IPS-15b (cell line): ENCODE data around the gene TAS1R3.

Experiments used
- H3K27me3 ChIP-seq: one replicate; pipeline ENCODE4 v1.6.1; 2013; ENCODE audit warnings: low read length; ENCODE audit not compliant: control insufficient read depth, insufficient read depth
- H3K36me3 ChIP-seq: one replicate; pipeline ENCODE4 v1.6.1; 2013; ENCODE audit warnings: low read length; ENCODE audit not compliant: control insufficient read depth, insufficient read depth
- H3K4me1 ChIP-seq: one replicate; pipeline ENCODE4 v1.6.1; 2013; ENCODE audit warnings: mild to moderate bottlenecking, low read length; ENCODE audit not compliant: control insufficient read depth, insufficient read depth
- H3K4me3 ChIP-seq: one replicate; pipeline ENCODE4 v1.5.1; 2013; ENCODE audit warnings: low read depth, low read length
- H3K9ac ChIP-seq: one replicate; pipeline ENCODE4 v1.6.1; 2013; ENCODE audit warnings: low read depth, mild to moderate bottlenecking, low read length
- H3K9me3 ChIP-seq: one replicate; pipeline ENCODE4 v1.6.1; 2013; ENCODE audit warnings: mild to moderate bottlenecking, low read length; ENCODE audit not compliant: control insufficient read depth, insufficient read depth

TAS1R3 gene

DNA sequence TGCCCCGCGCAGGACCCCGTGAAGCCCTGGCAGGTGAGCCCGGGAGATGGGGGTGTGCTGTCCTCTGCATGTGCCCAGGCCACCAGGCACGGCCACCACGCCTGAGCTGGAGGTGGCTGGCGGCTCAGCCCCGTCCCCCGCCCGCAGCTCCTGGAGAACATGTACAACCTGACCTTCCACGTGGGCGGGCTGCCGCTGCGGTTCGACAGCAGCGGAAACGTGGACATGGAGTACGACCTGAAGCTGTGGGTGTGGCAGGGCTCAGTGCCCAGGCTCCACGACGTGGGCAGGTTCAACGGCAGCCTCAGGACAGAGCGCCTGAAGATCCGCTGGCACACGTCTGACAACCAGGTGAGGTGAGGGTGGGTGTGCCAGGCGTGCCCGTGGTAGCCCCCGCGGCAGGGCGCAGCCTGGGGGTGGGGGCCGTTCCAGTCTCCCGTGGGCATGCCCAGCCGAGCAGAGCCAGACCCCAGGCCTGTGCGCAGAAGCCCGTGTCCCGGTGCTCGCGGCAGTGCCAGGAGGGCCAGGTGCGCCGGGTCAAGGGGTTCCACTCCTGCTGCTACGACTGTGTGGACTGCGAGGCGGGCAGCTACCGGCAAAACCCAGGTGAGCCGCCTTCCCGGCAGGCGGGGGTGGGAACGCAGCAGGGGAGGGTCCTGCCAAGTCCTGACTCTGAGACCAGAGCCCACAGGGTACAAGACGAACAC, 1.8 kb downstream of the TAS1R3 start:
- peaks cover 13% of the 10 kb centered on the region for H3K36me3 ChIP-seq
- H3K9me3 ChIP-seq = no peaks in the 10 kb centered on the region
- H3K4me1 ChIP-seq = no peaks in the 10 kb centered on the region
- H3K4me3 ChIP-seq = no peak overlapping the region
- no peak overlapping the region for H3K9ac ChIP-seq
- no peaks in the 10 kb centered on the region for H3K27me3 ChIP-seq

DNA sequence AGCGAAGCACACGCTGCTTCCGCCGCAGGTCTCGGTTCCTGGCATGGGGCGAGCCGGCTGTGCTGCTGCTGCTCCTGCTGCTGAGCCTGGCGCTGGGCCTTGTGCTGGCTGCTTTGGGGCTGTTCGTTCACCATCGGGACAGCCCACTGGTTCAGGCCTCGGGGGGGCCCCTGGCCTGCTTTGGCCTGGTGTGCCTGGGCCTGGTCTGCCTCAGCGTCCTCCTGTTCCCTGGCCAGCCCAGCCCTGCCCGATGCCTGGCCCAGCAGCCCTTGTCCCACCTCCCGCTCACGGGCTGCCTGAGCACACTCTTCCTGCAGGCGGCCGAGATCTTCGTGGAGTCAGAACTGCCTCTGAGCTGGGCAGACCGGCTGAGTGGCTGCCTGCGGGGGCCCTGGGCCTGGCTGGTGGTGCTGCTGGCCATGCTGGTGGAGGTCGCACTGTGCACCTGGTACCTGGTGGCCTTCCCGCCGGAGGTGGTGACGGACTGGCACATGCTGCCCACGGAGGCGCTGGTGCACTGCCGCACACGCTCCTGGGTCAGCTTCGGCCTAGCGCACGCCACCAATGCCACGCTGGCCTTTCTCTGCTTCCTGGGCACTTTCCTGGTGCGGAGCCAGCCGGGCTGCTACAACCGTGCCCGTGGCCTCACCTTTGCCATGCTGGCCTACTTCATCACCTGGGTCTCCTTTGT, 2.6 kb downstream of the TAS1R3 start:
- Histone ChIP-seq H3K27me3 (no peaks in the 10 kb centered on the region), H3K36me3 (peaks cover 19% of the 10 kb centered on the region), H3K4me1 (no peaks in the 10 kb centered on the region), H3K9me3 (no peaks in the 10 kb centered on the region), H3K9ac (no peak overlapping the region), H3K4me3 (no peak overlapping the region)

DNA sequence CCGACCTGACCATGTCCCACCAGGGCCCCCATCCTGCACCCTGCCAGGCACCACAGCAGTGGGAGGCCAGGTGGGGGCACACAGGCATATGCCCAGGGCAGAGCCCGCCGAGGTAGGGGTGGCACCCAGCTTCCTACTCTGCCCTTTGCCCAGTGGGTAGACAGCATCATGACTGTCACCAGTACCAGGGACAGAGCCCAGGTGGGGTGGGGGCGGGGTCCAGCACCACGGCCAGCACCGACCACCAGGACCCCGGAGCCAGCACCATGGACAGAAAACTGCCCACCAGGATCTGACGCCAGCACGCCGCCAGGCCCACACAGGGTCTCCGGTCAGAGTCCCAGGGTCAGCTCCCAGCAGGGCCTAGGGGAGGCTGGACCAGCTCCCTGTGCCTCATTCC, 3.8 kb downstream of the TAS1R3 start:
- Histone ChIP-seq H3K9ac (no peak overlapping the region), H3K27me3 (no peaks in the 10 kb centered on the region), H3K4me3 (no peak overlapping the region), H3K4me1 (no peaks in the 10 kb centered on the region), H3K36me3 (peaks cover 24% of the 10 kb centered on the region), H3K9me3 (no peaks in the 10 kb centered on the region)

DNA sequence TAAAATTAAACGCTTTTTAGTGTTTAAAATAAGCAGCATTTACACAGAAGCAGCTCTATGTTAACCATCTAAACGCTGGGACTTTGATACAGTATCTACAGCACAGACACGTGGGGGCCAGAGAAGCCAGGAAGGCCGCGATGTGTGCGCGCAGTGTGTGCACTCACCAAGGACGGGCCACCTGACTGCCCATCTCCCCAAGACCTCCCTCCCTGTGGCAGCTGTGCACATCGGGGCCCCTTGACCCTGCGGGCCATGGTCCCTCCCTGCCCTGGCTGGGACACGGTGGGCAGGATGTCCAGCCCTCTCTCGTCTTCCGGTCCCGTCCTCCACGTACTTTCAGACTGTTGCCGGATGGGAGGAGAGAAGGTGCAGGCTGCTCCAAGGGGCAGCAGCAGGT, 4.2 kb downstream of the TAS1R3 start:
- no peak overlapping the region for H3K9ac ChIP-seq
- peaks cover 24% of the 10 kb centered on the region for H3K36me3 ChIP-seq
- H3K27me3 ChIP-seq = no peaks in the 10 kb centered on the region
- no peak overlapping the region for H3K4me3 ChIP-seq
- H3K4me1 ChIP-seq = no peaks in the 10 kb centered on the region
- H3K9me3 ChIP-seq = no peaks in the 10 kb centered on the region

DNA sequence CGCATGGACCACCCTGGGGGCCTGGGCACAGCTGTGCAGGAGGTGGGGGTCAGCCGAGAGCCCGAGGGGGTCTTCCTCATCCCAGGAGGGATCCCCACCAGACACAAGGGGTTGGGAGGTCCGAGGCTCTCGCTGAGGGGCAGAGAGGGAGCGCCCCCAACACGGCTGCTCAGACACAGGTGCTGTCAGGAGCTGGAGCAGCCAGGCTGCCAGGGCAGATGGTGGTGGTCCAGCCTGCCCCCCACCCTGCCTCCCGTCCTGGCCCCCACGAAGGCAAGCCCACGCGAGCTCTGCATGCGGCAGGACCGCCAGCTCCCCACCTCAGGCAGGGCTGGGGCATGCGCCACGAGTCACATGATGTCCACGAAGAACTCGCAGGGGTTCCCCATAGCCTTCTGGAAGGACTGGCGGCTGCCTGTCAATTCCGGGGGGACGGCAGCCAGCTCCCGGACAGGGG, 4.7 kb downstream of the TAS1R3 start:
- Histone ChIP-seq H3K9me3 (no peaks in the 10 kb centered on the region), H3K36me3 (peaks cover 28% of the 10 kb centered on the region), H3K4me1 (no peaks in the 10 kb centered on the region), H3K9ac (no peak overlapping the region), H3K4me3 (no peak overlapping the region), H3K27me3 (no peaks in the 10 kb centered on the region)

DNA sequence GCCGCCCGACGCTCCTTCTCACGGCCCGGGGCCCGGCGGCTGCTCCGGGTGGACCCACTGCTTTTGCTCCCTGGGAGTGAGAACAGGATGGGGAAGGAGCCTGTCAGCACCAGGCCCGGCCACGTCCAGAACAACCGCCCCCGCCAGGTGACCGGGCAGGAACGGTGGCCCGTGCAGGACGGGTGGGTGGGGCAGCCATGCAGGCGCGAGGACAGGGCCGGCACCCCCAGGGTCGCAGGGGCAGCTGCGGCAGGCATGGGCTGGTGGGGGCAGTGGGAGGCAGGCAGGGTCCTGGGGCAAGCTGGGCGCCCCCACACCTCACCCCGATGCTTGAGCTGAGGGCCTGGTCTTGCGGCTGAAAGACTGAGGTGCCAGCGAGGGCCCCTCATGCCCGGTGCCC, 5.4 kb downstream of the TAS1R3 start:
- H3K4me1 ChIP-seq = no peaks in the 10 kb centered on the region
- no peaks in the 10 kb centered on the region for H3K9me3 ChIP-seq
- no peak overlapping the region for H3K4me3 ChIP-seq
- H3K9ac ChIP-seq = no peak overlapping the region
- peaks cover 34% of the 10 kb centered on the region for H3K36me3 ChIP-seq
- H3K27me3 ChIP-seq = no peaks in the 10 kb centered on the region

DNA sequence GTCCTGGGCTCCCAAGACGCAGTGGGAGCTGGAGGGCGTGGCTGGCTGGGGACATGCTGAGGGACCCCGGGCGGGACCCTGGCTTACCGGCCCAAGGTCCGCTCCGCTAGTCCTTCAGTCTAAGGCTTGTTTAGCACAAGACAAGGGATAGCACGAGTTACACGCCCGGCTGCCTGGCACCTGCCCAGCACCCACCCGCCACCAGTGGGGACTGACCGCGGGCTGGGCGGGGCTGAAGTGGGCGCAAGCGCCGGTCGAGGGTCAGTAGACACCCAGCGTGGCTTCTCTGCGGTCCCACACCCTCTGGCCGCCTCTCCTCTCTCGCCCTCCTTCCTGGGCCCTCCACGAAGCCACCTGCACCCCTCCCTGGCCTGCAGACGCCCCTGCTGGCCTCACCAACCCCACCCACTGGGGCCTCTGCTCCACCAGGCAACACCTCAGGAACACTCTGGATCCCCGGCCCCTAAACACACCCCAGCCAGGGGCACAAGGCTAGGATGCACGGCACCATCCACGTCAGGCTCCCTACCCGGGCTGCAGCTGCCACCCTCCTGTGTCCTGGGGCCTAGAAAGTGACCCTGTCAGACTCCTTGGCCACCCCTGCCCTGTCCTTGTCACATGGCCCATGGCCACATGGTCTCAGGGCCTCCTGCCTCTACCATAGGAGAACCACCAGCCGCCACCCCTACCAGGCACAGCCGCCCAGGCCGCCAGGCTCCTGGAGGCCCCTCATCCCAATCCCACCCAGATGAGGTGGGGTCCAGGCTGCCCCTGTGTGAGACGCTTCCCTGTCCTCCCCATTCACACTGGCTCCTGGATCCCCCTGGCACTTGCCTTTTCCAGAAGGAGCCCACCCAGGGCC, 6.1 kb downstream of the TAS1R3 start:
- H3K4me1 ChIP-seq = no peaks in the 10 kb centered on the region
- no peaks in the 10 kb centered on the region for H3K9me3 ChIP-seq
- no peak overlapping the region for H3K4me3 ChIP-seq
- H3K9ac ChIP-seq = no peak overlapping the region
- peaks cover 36% of the 10 kb centered on the region for H3K36me3 ChIP-seq
- H3K27me3 ChIP-seq = no peaks in the 10 kb centered on the region

DNA sequence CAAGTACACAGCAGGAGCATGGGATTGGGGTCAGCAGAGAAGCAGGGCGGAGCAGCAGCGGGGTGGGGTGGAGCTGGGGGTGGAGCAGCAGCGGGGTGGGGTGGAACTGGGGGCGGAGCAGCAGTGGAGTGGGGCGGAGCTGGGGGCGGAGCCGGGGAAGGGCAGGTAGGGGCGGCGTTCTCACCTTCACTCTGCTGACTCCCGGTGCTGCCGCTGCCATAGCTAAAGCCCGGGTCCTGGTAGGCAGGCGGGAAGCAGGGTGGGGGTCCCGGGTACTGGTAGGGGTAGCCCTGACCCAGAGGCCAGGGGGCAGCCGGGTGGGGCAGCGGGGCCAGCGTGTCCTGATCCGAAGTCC, 6.7 kb downstream of the TAS1R3 start:
- H3K9me3 ChIP-seq = no peaks in the 10 kb centered on the region
- H3K27me3 ChIP-seq = no peaks in the 10 kb centered on the region
- H3K4me3 ChIP-seq = no peak overlapping the region
- H3K4me1 ChIP-seq = no peaks in the 10 kb centered on the region
- H3K9ac ChIP-seq = no peak overlapping the region
- peaks cover 36% of the 10 kb centered on the region for H3K36me3 ChIP-seq

DNA sequence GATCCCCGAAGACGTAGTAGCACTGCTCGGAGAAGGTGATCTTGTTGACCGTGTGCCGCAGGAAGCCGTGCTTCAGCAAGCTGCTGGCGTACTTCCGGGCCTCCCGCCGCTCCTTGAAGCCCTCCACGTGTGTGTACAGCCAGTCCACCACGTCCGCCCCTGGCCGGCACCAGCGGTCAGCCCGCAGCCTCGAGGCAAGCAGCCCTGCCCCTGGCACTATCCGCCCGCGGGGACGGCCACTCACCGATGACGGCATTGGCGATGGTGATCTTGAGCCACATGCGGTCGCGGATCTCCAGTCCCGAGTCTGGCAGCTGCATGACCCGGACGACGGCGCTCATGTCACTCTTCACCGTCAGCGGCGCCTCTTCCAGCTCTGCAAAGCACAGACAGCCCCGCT, 7.2 kb downstream of the TAS1R3 start:
- Histone ChIP-seq H3K9me3 (no peaks in the 10 kb centered on the region), H3K27me3 (no peaks in the 10 kb centered on the region), H3K4me1 (no peaks in the 10 kb centered on the region), H3K4me3 (no peak overlapping the region), H3K36me3 (peaks cover 36% of the 10 kb centered on the region), H3K9ac (no peak overlapping the region)

DNA sequence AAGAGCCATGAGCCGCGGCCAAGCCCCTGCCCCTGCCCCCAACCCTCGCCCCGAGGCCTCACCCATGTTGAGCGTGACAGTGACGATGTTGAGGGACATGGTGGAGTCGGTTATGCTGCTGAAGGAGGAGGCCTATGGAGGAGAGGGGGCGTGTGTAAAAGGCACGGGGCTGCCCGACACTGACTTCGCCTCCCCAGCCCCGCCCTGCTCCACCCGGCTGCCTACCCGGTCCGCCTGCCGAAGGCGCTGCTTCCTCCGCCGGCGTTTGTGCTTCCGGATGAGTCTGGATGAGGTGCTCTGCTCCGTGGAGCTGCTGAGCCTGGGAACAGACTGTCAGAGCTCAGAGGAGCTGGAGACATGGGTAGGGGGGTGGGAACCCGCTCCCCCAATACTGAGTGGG, 9.1 kb downstream of the TAS1R3 start:
- Histone ChIP-seq H3K36me3 (peaks cover 36% of the 10 kb centered on the region), H3K9ac (no peak overlapping the region), H3K4me3 (no peak overlapping the region), H3K27me3 (no peaks in the 10 kb centered on the region), H3K9me3 (no peaks in the 10 kb centered on the region), H3K4me1 (no peaks in the 10 kb centered on the region)

DNA sequence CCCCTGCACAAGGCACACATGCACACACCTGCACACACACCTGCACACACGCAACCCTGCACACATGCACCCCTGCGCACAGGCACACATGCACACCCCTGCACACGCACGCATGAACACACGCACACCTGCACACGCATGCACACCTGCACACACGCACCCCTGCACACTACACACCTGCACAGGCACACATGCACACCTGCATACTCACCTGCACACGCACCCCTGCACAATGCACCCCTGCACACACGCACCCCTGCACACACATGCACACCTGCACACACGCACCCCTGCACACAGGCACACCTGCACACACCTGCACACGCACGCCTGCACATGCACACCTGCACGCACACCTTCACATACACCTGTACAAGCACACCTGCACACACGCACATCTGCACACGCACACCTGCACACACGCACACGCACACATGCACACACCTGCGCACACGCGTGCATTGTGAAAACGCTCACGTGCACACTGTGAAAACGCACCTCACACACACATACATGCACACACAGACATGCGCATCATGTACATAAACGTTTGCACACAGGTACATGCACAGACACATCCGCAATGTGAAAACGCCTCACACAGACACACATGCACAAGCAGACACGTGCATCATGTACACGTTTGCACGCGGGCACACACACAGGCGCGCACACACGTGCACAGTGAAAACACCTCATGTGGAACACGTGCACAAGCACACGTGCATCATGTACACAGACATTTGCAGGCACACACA, 9.9 kb downstream of the TAS1R3 start:
- Histone ChIP-seq H3K4me3 (no peak overlapping the region), H3K9me3 (no peaks in the 10 kb centered on the region), H3K4me1 (no peaks in the 10 kb centered on the region), H3K27me3 (no peaks in the 10 kb centered on the region), H3K9ac (no peak overlapping the region), H3K36me3 (peaks cover 36% of the 10 kb centered on the region)
